ENCODE measurements around the gene GLT1D1. TPM values are rescaled to one million over a fixed set of nuclear protein-coding genes. Genes with fewer than 3 reads are reported as not detected.

Gene GLT1D1
- total RNA-seq, 4 donors from 2014 or later = 1.0 to 4.9 (median 3.0) TPM

DNA sequence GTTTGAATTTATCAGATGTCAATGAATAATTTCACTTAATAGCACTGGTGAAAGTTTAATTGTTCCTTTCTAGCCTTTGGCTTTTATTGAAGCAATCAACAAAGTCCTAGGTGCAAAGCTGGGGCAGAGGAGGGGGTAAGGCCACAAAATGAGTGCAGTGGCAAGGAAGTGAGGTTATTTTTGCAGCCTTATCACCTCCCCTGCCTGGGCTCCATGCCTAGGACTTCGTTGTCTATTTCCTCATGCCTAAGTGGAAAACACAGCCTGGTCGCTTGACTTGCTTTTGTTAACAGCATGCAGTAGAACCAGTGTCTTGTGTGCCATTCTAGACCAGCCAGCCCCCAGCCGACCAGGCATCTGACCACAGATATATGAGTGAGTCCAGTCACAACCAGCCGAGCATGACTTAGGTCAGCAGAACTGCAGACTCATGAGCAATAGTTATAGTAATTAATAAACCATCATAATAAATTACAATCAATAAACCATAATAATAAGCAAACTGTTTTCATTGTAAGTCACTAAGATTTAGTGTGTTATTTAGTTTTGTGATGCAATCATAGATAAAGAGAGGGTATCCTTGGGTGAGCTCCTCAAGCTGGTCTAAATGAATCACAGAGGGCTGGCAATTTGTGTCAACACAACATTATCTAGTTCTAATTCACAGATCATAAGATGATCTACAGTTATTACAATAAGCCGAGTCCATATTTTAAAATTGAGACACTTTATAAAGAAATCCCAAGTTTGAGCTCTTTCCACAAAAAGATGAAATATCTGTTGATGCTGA is 156.8 kb downstream of the GLT1D1 start:
- Histone ChIP-seq H3K36me3 (no peaks in the 10 kb centered on the region), H3K9me3 (no peaks in the 10 kb centered on the region), H3K4me1 (no peaks in the 10 kb centered on the region), H3K4me3 (no peak overlapping the region), H3K27me3 (no peaks in the 10 kb centered on the region), H3K27ac (no peak overlapping the region)
- ATAC-seq (no peak), DNase-seq (no peak)
- no peak for TF ChIP-seq POLR2A (IDR thresholded peaks at IDR 0.05)
- TF ChIP-seq, protein P1, sequence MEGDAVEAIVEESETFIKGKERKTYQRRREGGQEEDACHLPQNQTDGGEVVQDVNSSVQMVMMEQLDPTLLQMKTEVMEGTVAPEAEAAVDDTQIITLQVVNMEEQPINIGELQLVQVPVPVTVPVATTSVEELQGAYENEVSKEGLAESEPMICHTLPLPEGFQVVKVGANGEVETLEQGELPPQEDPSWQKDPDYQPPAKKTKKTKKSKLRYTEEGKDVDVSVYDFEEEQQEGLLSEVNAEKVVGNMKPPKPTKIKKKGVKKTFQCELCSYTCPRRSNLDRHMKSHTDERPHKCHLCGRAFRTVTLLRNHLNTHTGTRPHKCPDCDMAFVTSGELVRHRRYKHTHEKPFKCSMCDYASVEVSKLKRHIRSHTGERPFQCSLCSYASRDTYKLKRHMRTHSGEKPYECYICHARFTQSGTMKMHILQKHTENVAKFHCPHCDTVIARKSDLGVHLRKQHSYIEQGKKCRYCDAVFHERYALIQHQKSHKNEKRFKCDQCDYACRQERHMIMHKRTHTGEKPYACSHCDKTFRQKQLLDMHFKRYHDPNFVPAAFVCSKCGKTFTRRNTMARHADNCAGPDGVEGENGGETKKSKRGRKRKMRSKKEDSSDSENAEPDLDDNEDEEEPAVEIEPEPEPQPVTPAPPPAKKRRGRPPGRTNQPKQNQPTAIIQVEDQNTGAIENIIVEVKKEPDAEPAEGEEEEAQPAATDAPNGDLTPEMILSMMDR (IDR thresholded peaks at IDR 0.05 in 4 of 5, conservative IDR thresholded peaks at IDR 0.05 in 1 of 5) = no peak
- in situ Hi-C loops (cut with MboI; ENCODE audit: low sequenced_read_pairs in 4 of 4) = no loop called here
- intact Hi-C loops (cut with DNase I; ENCODE audit: low total_unique reads) = no loop called here

DNA sequence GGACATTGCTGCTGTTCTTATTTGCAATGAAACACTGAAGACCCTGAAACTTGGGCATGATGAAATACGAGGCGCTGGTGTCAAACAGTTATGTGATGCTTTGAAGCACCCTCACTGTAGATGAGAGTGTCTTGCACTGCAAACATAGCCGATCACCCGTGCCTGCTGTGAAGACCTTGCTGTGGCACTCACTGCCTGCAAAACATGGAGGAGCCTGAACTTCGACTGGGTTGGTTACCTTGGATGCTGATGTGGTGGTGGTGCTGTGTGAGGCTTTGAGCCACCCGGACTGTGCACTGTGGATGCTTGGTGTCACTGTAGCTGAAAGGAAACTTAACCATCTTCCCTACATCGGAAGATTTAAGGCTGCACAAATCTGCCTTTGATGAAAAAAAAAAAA is 162.9 kb downstream of the GLT1D1 start:
- in situ Hi-C loops (cut with MboI; ENCODE audit: low sequenced_read_pairs in 4 of 4) = no loop called here

DNA sequence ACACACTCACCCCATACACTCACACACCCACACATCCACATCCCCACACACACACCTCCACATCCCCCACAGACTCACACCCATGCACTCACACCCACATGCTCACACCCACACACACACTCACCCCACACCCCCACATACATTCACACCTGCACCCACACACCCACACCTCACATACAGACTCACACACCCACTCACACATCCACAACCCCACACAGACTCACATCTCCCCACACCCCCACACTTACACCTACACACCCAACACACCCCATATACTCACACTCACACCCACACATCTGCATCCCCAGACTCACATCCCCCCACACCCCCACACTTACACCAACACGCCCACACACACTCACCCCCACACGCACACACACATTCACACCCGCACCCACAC is 171.8 kb downstream of the GLT1D1 start:
- ATAC-seq (no peak), DNase-seq (no peak)
- Histone ChIP-seq H3K27ac (no peak overlapping the region), H3K36me3 (no peaks in the 10 kb centered on the region), H3K4me3 (no peak overlapping the region), H3K9me3 (peaks cover 0 to 4% (median 0%) of the 10 kb centered on the region in 3 donors), H3K4me1 (no peaks in the 10 kb centered on the region), H3K27me3 (no peaks in the 10 kb centered on the region)
- TF ChIP-seq, protein P1 (IDR thresholded peaks at IDR 0.05 in 4 of 5, conservative IDR thresholded peaks at IDR 0.05 in 1 of 5) = no peak
- no peak for TF ChIP-seq POLR2A (IDR thresholded peaks at IDR 0.05)
- intact Hi-C loops (cut with DNase I; ENCODE audit: low total_unique reads) = no loop called here
- in situ Hi-C loops (cut with MboI; ENCODE audit: low sequenced_read_pairs in 4 of 4) = no loop called here

More for the DNA sequence above, 162.9 kb downstream of the GLT1D1 start:
- Histone ChIP-seq H3K27me3 (no peaks in the 10 kb centered on the region), H3K27ac (no peak overlapping the region), H3K9me3 (peaks cover 0 to 4% (median 0%) of the 10 kb centered on the region in 3 donors), H3K4me1 (no peaks in the 10 kb centered on the region), H3K36me3 (no peaks in the 10 kb centered on the region), H3K4me3 (no peak overlapping the region)
- intact Hi-C loops (cut with DNase I; ENCODE audit: low total_unique reads) = no loop called here
- TF ChIP-seq, protein P1 (IDR thresholded peaks at IDR 0.05 in 4 of 5, conservative IDR thresholded peaks at IDR 0.05 in 1 of 5) = no peak
- TF ChIP-seq POLR2A (IDR thresholded peaks at IDR 0.05) = no peak
- ATAC-seq (no peak), DNase-seq (no peak)

DNA sequence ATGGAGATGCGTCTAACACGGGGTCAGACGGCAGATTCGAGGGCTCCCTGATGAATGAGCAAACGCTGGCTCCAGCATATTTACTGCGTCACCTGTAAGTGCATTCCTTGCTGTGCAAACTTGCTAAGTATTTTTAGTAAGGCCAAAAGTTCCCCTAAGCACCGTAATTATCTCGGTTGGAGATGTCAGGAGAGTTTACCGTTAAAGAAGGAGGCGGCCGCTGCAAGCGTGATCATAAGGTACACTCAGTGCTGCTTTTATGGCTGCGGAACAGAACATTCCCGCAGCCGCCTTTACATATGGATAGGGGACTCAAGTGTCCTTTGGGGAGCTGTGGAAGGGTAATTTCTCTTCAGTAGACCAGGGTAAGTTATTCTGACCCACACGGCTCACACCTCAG is 175.6 kb downstream of the GLT1D1 start:
- no peaks in the 10 kb centered on the region for H3K4me1 ChIP-seq
- H3K9me3 ChIP-seq = no peaks in the 10 kb centered on the region
- in situ Hi-C loops (cut with MboI; ENCODE audit: low sequenced_read_pairs in 4 of 4) (no loop called here), intact Hi-C loops (cut with DNase I; ENCODE audit: low total_unique reads) (no loop called here)
- DNase-seq (no peak), ATAC-seq (no peak)
- no peaks in the 10 kb centered on the region for H3K36me3 ChIP-seq
- H3K4me3 ChIP-seq = no peak overlapping the region
- H3K27me3 ChIP-seq = no peaks in the 10 kb centered on the region
- H3K27ac ChIP-seq = no peak overlapping the region
- TF ChIP-seq POLR2A (IDR thresholded peaks at IDR 0.05) = no peak
- TF ChIP-seq, protein P1 (IDR thresholded peaks at IDR 0.05 in 4 of 5, conservative IDR thresholded peaks at IDR 0.05 in 1 of 5) = no peak

Other genes with a start within 250 kb of the GLT1D1 start
- gene SLC15A4, start 29.5 kb upstream of the GLT1D1 start, total RNA-seq = 100 to 1,000 TPM in 1 of 4 donors, 10 to 100 TPM in 3; 59.8 to 122 (median 79.1) TPM

Measured in gastrocnemius medialis (tissue), 4 donors.